Skin of body (tissue), 1 donor: ENCODE data around the gene CEP44. TPM values are rescaled to one million over a fixed set of nuclear protein-coding genes. Genes with fewer than 3 reads are reported as not detected.

ENCODE experiments used
- total RNA-seq: library from RNA; depleted of rRNA; stranded (reverse); fragments of >200 nt; gene quantifications from one replicate; pipeline ENCODE4 v1.2.3, GENCODE V29; 2014

Gene CEP44
- total RNA-seq, 1 donor from 2014 or later: 30.7 TPM

Other genes with a start within 250 kb of the CEP44 start
- 35.0 TPM for gene FBXO8, start 244 bp upstream of the CEP44 start, total RNA-seq
- 34.6 TPM for gene HPGD, start 238.6 kb downstream of the CEP44 start, total RNA-seq